Loucy (cell line): Measurements from ENCODE around the gene TACR1.

ENCODE experiments used
- H2AFZ ChIP-seq: fragments of 200-600 bp; sonication (generic); 2 replicates; pipeline ENCODE4 v1.6.0; 2016; ENCODE audit warnings: antibody characterized with exemption, mild to moderate bottlenecking, low read length, moderate library complexity
- H3F3A ChIP-seq: fragments of 200-600 bp; 2 replicates; pipeline ENCODE4 v1.6.0; 2016; ENCODE audit warnings: antibody characterized with exemption, low read depth, mild to moderate bottlenecking
- H3K27me3 ChIP-seq: fragments of 200-600 bp; sonication (generic); 2 replicates; pipeline ENCODE4 v1.6.1; 2014; ENCODE audit warnings: low read length, mild to moderate bottlenecking; ENCODE audit not compliant: insufficient read depth, poor library complexity, severe bottlenecking
- H3K36me3 ChIP-seq: fragments of 200-600 bp; sonication (generic); 2 replicates; pipeline ENCODE4 v1.6.1; 2016; ENCODE audit warnings: low read length; ENCODE audit not compliant: insufficient read depth
- H3K4me1 ChIP-seq: fragments of 200-600 bp; sonication (generic); 2 replicates; pipeline ENCODE4 v1.5.1; 2014; ENCODE audit warnings: low read length, mild to moderate bottlenecking; ENCODE audit not compliant: insufficient read depth, poor library complexity, severe bottlenecking
- H3K4me2 ChIP-seq: fragments of 200-600 bp; sonication (generic); 2 replicates; pipeline ENCODE4 v1.6.0; 2014; ENCODE audit warnings: antibody characterized with exemption, low read length, low read depth, mild to moderate bottlenecking; ENCODE audit not compliant: poor library complexity, severe bottlenecking
- H3K4me3 ChIP-seq: fragments of 200-600 bp; sonication (generic); 2 replicates; pipeline ENCODE4 v1.5.1; 2014; ENCODE audit warnings: low read length, mild to moderate bottlenecking, mixed read lengths; ENCODE audit not compliant: poor library complexity, severe bottlenecking
- H3K79me2 ChIP-seq: fragments of 200-600 bp; sonication (generic); 2 replicates; pipeline ENCODE4 v1.6.1; 2014; ENCODE audit warnings: low read length; ENCODE audit not compliant: insufficient read depth
- H3K9ac ChIP-seq: fragments of 200-600 bp; sonication (generic); 2 replicates; pipeline ENCODE4 v1.6.0; 2014; ENCODE audit warnings: mild to moderate bottlenecking, low read depth, low read length, moderate library complexity; ENCODE audit not compliant: poor library complexity, severe bottlenecking
- H3K9me2 ChIP-seq: fragments of 200-600 bp; sonication (generic); replicated peaks from 2 replicates; pipeline ENCODE4 v1.6.1; 2016; ENCODE audit warnings: low read depth, low read length, mixed read lengths
- H3K9me3 ChIP-seq: fragments of 200-600 bp; sonication (generic); 2 replicates; pipeline ENCODE4 v1.6.1; 2014; ENCODE audit warnings: mild to moderate bottlenecking, antibody characterized with exemption, low read length, low read depth; ENCODE audit not compliant: insufficient read depth
- H4K20me1 ChIP-seq: fragments of 200-600 bp; sonication (generic); 2 replicates; pipeline ENCODE4 v1.6.0; 2014; ENCODE audit warnings: antibody characterized with exemption, low read length, mild to moderate bottlenecking; ENCODE audit not compliant: insufficient read depth, poor library complexity, severe bottlenecking
- CTCF ChIP-seq: fragments of 200-600 bp; sonication (generic); conservative IDR thresholded peaks from 2 replicates; pipeline ENCODE4 v1.5.1; 2014; ENCODE audit warnings: mild to moderate bottlenecking, antibody characterized with exemption, low read length
- EZH2phosphoT487 ChIP-seq: fragments of 200-600 bp; IDR thresholded peaks from 2 replicates; pipeline ENCODE4 v1.6.1; 2018; ENCODE audit warnings: antibody characterized with exemption, mild to moderate bottlenecking, moderate library complexity, borderline replicate concordance

Gene TACR1

GRCh38 chr2:75186821-75187220, 12.5 kb downstream of the TACR1 start:
- Histone ChIP-seq H2AFZ (no peak overlapping the region), H3K27me3 (no peaks in the 10 kb centered on the region), H3K9me3 (no peaks in the 10 kb centered on the region), H3K79me2 (no peaks in the 10 kb centered on the region), H4K20me1 (no peaks in the 10 kb centered on the region), H3K9ac (no peak overlapping the region), H3K4me3 (no peak overlapping the region), H3K4me2 (no peak overlapping the region), H3K9me2 (no peaks in the 10 kb centered on the region), H3K4me1 (no peaks in the 10 kb centered on the region), H3K36me3 (no peaks in the 10 kb centered on the region), H3F3A (no peaks in the 10 kb centered on the region)
- TF ChIP-seq EZH2phosphoT487, result no peak
- TF ChIP-seq CTCF, result no peak

GRCh38 chr2:75182606-75183005, 16.7 kb downstream of the TACR1 start:
- TF ChIP-seq CTCF (no peak), EZH2phosphoT487 (no peak)
- Histone ChIP-seq H2AFZ (no peak overlapping the region), H3K9ac (no peak overlapping the region), H3K27me3 (no peaks in the 10 kb centered on the region), H3K9me3 (no peaks in the 10 kb centered on the region), H3K4me2 (no peak overlapping the region), H3F3A (no peaks in the 10 kb centered on the region), H3K36me3 (no peaks in the 10 kb centered on the region), H3K79me2 (no peaks in the 10 kb centered on the region), H3K4me3 (no peak overlapping the region), H4K20me1 (no peaks in the 10 kb centered on the region), H3K9me2 (no peaks in the 10 kb centered on the region), H3K4me1 (no peaks in the 10 kb centered on the region)

GRCh38 chr2:75180476-75180875, 18.8 kb downstream of the TACR1 start:
- Histone ChIP-seq H3K79me2 (no peaks in the 10 kb centered on the region), H4K20me1 (no peaks in the 10 kb centered on the region), H3F3A (no peaks in the 10 kb centered on the region), H3K9ac (no peak overlapping the region), H2AFZ (no peak overlapping the region), H3K9me2 (no peaks in the 10 kb centered on the region), H3K9me3 (no peaks in the 10 kb centered on the region), H3K4me1 (no peaks in the 10 kb centered on the region), H3K4me2 (no peak overlapping the region), H3K27me3 (no peaks in the 10 kb centered on the region), H3K4me3 (no peak overlapping the region), H3K36me3 (no peaks in the 10 kb centered on the region)
- no peak for TF ChIP-seq CTCF
- no peak for TF ChIP-seq EZH2phosphoT487
